HepG2 (cell line): Measurements from ENCODE around the gene CCL19. TPM values are rescaled to one million over a fixed set of nuclear protein-coding genes. Genes with fewer than 3 reads are reported as not detected.
"Not testable (repeated sequence)": the region's sequence is repeated elsewhere in the genome, so short reads cannot be mapped to it uniquely, and the experiment has no call there.

Experiments used
- ATAC-seq: fragments of 200-7000 bp; cut with Tn5 transposase; 3 replicates; pipeline ENCODE4 v1.9.1; 2020; ENCODE audit warnings: mild to moderate bottlenecking, moderate library complexity
- Bru-seq: library from RNA; stranded (reverse); fragments of 400-500 nt; gene quantifications from one replicate; lab custom pipeline; 2021; lab: Mats Ljungman, UMichigan
- BruChase-seq, 2 experiments: library from RNA; stranded (reverse); fragments of 400-500 nt; gene quantifications; one replicate each; lab custom pipeline; 2021; lab: Mats Ljungman, UMichigan
- BruUV-seq: library from RNA; stranded (reverse); fragments of 400-500 nt; replicated peaks from 2 replicates; lab custom pipeline; 2021; lab: Mats Ljungman, UMichigan
- CTCF ChIA-PET: fragments of 300-600 bp; formaldehyde crosslinking; extraction: SDS; loops from one replicate; lab custom pipeline; 2021; ENCODE audit warnings: low total read pairs, inconsistent platforms, low intra/inter-chr PET ratio; lab: Yijun Ruan, JAX
- POLR2A ChIA-PET: fragments of 350-600 bp; sonication (Branson Sonifier 250); formaldehyde crosslinking; loops from one replicate; lab custom pipeline; 2020; ENCODE audit warnings: antibody characterized with exemption, inconsistent platforms; lab: Yijun Ruan, JAX
- DNase-seq: peaks from one replicate; pipeline ENCODE4 v3.0.0-alpha.2; 2015; ENCODE audit warnings: low spot score
- FAIRE-seq: peaks from 3 replicates; lab custom pipeline; 2011; peaks lifted over from hg19 to GRCh38; lab: Jason Lieb, UNC
- H2AFZ ChIP-seq: one replicate; pipeline ENCODE4 v1.6.1; 2011; ENCODE audit warnings: low read length, inconsistent platforms
- H3K27ac ChIP-seq: fragments of 300-600 bp; 3 replicates; pipeline ENCODE4 v1.8.0; 2011; ENCODE audit warnings: mixed run types, mild to moderate bottlenecking, mixed read lengths, low read length, inconsistent platforms; ENCODE audit not compliant: insufficient read depth; ENCODE audit errors: extremely low read length
- H3K27me3 ChIP-seq, 2 experiments: fragments of 200-600 bp in 1 of 2; 2 replicates in 1 of 2; 3 replicates in 1 of 2; pipeline versions ENCODE4 v1.6.0 to v1.8.0; 2011; ENCODE audit warnings: low read length in 2 of 2, mild to moderate bottlenecking in 2 of 2, moderate library complexity in 2 of 2, inconsistent platforms in 1 of 2; ENCODE audit not compliant: insufficient read depth in 2 of 2, control insufficient read depth in 1 of 2
- H3K36me3 ChIP-seq, 2 experiments: fragments of 200-600 bp in 1 of 2; replicated peaks in 1 of 2; 2 replicates in 1 of 2; 3 replicates in 1 of 2; pipeline versions ENCODE4 v1.5.1 to v1.8.0; 2011; ENCODE audit warnings: low read length in 2 of 2, inconsistent platforms in 1 of 2; ENCODE audit not compliant: insufficient read depth in 2 of 2, control insufficient read depth in 1 of 2
- H3K4me1 ChIP-seq: 2 replicates; pipeline ENCODE4 v1.5.1; 2012; ENCODE audit warnings: low read length, inconsistent platforms; ENCODE audit not compliant: insufficient read depth
- H3K4me2 ChIP-seq: 2 replicates; pipeline ENCODE4 v1.6.0; 2011; ENCODE audit warnings: low read depth, low read length, inconsistent platforms
- H3K4me3 ChIP-seq, 3 experiments: fragments of 200-600 bp in 1 of 3; sonication (generic), shearing (Covaris generic) in 1 of 3; replicated peaks in 1 of 3; 2 replicates each; pipeline ENCODE4 v1.5.1; 2011 to 2016; ENCODE audit warnings: low read length in 3 of 3, inconsistent platforms in 2 of 3, low read depth in 2 of 3, mild to moderate bottlenecking in 2 of 3, control low read depth in 1 of 3, mixed read lengths in 1 of 3; ENCODE audit not compliant: insufficient read depth in 1 of 3
- H3K79me2 ChIP-seq: one replicate; pipeline ENCODE4 v1.6.1; 2011; ENCODE audit warnings: low read length, inconsistent platforms; ENCODE audit not compliant: insufficient read depth
- H3K9ac ChIP-seq: 2 replicates; pipeline ENCODE4 v1.6.0; 2011; ENCODE audit warnings: mild to moderate bottlenecking, low read depth, low read length, inconsistent platforms; ENCODE audit not compliant: insufficient read depth
- H3K9me3 ChIP-seq: 2 replicates; pipeline ENCODE4 v1.5.1; 2012; ENCODE audit warnings: mild to moderate bottlenecking, low read length
- H4K20me1 ChIP-seq: 2 replicates; pipeline ENCODE4 v1.6.0; 2011; ENCODE audit warnings: inconsistent platforms, mild to moderate bottlenecking, low read length, moderate library complexity; ENCODE audit not compliant: insufficient read depth
- TBP ChIP-seq: sonication (generic); formaldehyde crosslinking; IDR thresholded peaks from 2 replicates; pipeline ENCODE4 v1.5.0; 2020; ENCODE audit warnings: missing genetic modification reagents
- ZNF121 ChIP-seq: sonication (generic); formaldehyde crosslinking; IDR thresholded peaks from 2 replicates; pipeline ENCODE4 v1.5.0; 2020; ENCODE audit warnings: mild to moderate bottlenecking, missing genetic modification reagents
- WGBS: methylation state at CpG from one replicate; pipeline ENCODE4 v1.1.6; 2017; ENCODE audit warnings: low lambda C conversion rate; 5-methylcytosine and 5-hydroxymethylcytosine counted together
- in situ Hi-C: cut with HindIII; loops from 2 replicates; pipeline ENCODE4 v1.10.0; 2017; ENCODE audit warnings: low pct_unique_long_range_greater_than_20kb; ENCODE audit not compliant: extremely low pct_ligation_motif_present
- intact Hi-C: fragments of 100-400 bp; cut with micrococcal nuclease; formaldehyde crosslinking; loops from one replicate; pipeline ENCODE4 v1.10.0; 2022; ENCODE audit not compliant: unreplicated experiment
- long read RNA-seq, 2 experiments: library from RNA in 1 of 2; library from polyadenylated mRNA in 1 of 2; stranded (forward) in 1 of 2; unstranded in 1 of 2; transcript quantifications; one replicate each; pipeline ENCODE4 v2.0.0, GENCODE V29; 2019 to 2022
- polyA minus RNA-seq, 3 experiments: library from RNA; depleted of rRNA, polyadenylated mRNA; stranded (reverse); fragments of >200 nt; gene quantifications; 2 replicates each; pipeline ENCODE4 v1.2.3, GENCODE V29; 2011; ENCODE audit warnings: low replicate concordance in 1 of 3
- polyA plus RNA-seq, 8 experiments: library from polyadenylated mRNA; depleted of rRNA in 3 of 8; stranded (reverse) in 7 of 8; unstranded in 1 of 8; fragments of >200 nt; fragmentation: Illumina TruSeq in 4 of 8; extraction: Trizol in 4 of 8; gene quantifications; 2 replicates each; pipeline versions ENCODE4 v1.2.1 to v1.2.3, GENCODE V29; 2011 to 2016; ENCODE audit warnings: low read depth in 4 of 8, missing spikeins in 1 of 8, mixed read lengths in 1 of 8; ENCODE audit not compliant: insufficient read depth in 1 of 8
- total RNA-seq, 5 experiments: library from RNA; depleted of rRNA; stranded (reverse); fragments of >200 nt; fragmentation: Illumina TruSeq; extraction: Trizol; gene quantifications; 2 replicates each; pipeline ENCODE4 v1.2.3, GENCODE V29; 2016; ENCODE audit warnings: low read depth in 1 of 5
- TF ChIP-seq, protein P1 (sequence below): sonication (generic); formaldehyde crosslinking; IDR thresholded peaks from 2 replicates; pipeline ENCODE4 v1.4.0; 2020; ENCODE audit warnings: mild to moderate bottlenecking, low read depth, missing genetic modification reagents
- TF ChIP-seq, protein P2 (sequence below): sonication (generic); formaldehyde crosslinking; IDR thresholded peaks from 2 replicates; pipeline ENCODE4 v1.5.0; 2020; ENCODE audit warnings: missing genetic modification reagents

The CCL19 gene
- total RNA-seq (2016; rRNA removed; fragmentation: Illumina TruSeq; extraction: Trizol) (not detected in 2 replicates), polyA plus RNA-seq (2011; rRNA removed) (not detected in 2 replicates), polyA minus RNA-seq (2011; rRNA and poly(A)+ RNA removed; ENCODE audit: low replicate concordance) (not detected in 2 replicates), Bru-seq, nascent RNA (not detected), BruChase-seq, experiment 1, labeled RNA remaining after a 6-hour chase (not detected), BruChase-seq, experiment 2, labeled RNA remaining after a 2-hour chase (not detected)
- not detected in 2 replicates for total RNA-seq (2016; cell fraction: cytosol; rRNA removed; fragmentation: Illumina TruSeq; extraction: Trizol; ENCODE audit: low read depth)
- not detected in 2 replicates for total RNA-seq (2016; cell fraction: insoluble cytoplasmic fraction; rRNA removed; fragmentation: Illumina TruSeq; extraction: Trizol)
- not detected in 2 replicates for total RNA-seq (2016; cell fraction: membrane; rRNA removed; fragmentation: Illumina TruSeq; extraction: Trizol)
- not detected in 2 replicates for total RNA-seq (2016; cell fraction: nucleus; rRNA removed; fragmentation: Illumina TruSeq; extraction: Trizol)
- polyA plus RNA-seq (2011; cell fraction: cytosol; rRNA removed), result not detected in 2 replicates
- not detected in 2 replicates for polyA plus RNA-seq (2011; cell fraction: nucleus; rRNA removed)
- polyA plus RNA-seq (2012), result not detected in 2 replicates
- polyA plus RNA-seq (2016; cell fraction: cytosol; fragmentation: Illumina TruSeq; extraction: Trizol; ENCODE audit: low read depth), result not detected in 2 replicates
- not detected in 2 replicates for polyA plus RNA-seq (2016; cell fraction: insoluble cytoplasmic fraction; fragmentation: Illumina TruSeq; extraction: Trizol; ENCODE audit: low read depth)
- not detected in 2 replicates for polyA plus RNA-seq (2016; cell fraction: membrane; fragmentation: Illumina TruSeq; extraction: Trizol; ENCODE audit: low read depth)
- not detected in 2 replicates for polyA plus RNA-seq (2016; cell fraction: nucleus; fragmentation: Illumina TruSeq; extraction: Trizol; ENCODE audit: insufficient read depth, low read depth)
- not detected in 2 replicates for polyA minus RNA-seq (2011; cell fraction: cytosol; rRNA and poly(A)+ RNA removed)
- polyA minus RNA-seq (2011; cell fraction: nucleus; rRNA and poly(A)+ RNA removed), result not detected in 2 replicates
- long read RNA-seq, experiment 1, result 0 reads
- long read RNA-seq, experiment 2, result 0 reads

DNA sequence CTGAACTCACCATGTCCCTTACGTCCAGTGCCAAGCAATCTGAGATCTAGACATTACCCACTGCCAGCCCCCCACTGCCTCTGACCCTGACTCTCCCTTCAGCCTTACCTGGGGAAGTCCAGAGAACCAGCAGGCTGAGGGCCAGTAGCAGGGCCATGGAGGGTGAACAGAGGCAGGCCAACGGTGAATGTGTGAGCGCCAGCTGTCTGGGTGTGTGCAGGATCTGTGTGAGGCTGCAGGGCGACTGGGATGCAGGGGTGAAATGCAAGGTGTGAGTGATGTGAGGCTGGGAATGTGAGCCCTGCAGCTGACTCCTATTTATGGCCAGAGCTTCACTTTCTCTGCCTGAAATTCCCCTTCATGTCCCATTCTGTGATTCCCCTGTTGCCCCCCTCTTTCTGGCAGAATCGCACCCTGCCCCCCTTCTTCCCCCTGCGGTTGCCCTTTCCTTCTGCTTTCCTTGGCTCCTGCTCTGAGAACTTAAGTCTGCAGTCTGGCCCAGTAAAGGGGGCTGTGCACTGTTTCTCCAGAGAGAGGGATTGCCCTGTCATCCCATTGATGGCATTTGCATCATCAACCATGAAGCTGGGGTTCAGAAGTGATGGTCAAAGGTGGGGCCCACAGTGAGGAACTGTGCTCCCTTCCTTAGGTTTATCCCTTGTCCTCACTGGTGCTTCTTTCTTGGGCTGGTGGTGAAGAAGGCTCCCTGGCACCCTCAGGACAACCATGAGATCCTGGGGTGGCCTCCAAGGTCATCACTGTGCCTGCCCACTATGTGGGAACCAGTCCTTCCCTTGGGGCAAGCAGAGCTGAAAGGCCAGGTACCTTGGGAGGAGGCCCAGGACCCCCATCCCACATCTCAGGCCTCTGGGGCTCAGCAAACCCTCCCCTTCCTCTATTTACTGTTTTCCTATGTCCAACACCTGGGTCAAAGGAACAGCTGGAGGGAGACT, at the start of gene CCL19:
TSS of gene CCL19 (minus strand) at position 294 of the 953 bp plus-strand sequence. CDS start at position 157, 137 bp downstream.
- in situ Hi-C loops (no loop called here), intact Hi-C loops (no loop called here)
- DNase-seq (no peak), ATAC-seq (no peak), FAIRE-seq (no peak)
- H2AFZ ChIP-seq, result no peak within 1 kb of the TSS
- POLR2A ChIA-PET, result no interaction called here
- H3K9me3 ChIP-seq, result no peaks in the 10 kb centered on the region
- no peaks in the 10 kb centered on the region for H3K36me3 ChIP-seq
- no peaks in the 10 kb centered on the region for H3K79me2 ChIP-seq
- H3K27me3 ChIP-seq, result no peaks in the 10 kb centered on the region
- H4K20me1 ChIP-seq, result no peaks in the 10 kb centered on the region
- H3K4me1 ChIP-seq, result peaks cover 50% of the 10 kb centered on the region
- BruUV-seq, result no TSS peak
- WGBS, result 70% methylated on average over 5 of the region's 6 CpGs
- H3K27ac ChIP-seq, result no peak within 1 kb of the TSS
- peak within 1 kb of the TSS; percentile 68; the same call in 1 of the 2 replicates for H3K4me2 ChIP-seq
- H3K4me3 ChIP-seq, result no peak within 1 kb of the TSS
- TF ChIP-seq TBP (CRISPR knock-in tag) (no peak), ZNF121 (CRISPR knock-in tag) (no peak)
- TF ChIP-seq, protein P1, sequence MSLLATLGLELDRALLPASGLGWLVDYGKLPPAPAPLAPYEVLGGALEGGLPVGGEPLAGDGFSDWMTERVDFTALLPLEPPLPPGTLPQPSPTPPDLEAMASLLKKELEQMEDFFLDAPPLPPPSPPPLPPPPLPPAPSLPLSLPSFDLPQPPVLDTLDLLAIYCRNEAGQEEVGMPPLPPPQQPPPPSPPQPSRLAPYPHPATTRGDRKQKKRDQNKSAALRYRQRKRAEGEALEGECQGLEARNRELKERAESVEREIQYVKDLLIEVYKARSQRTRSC (CRISPR knock-in tag), result no peak
- TF ChIP-seq, protein P2, sequence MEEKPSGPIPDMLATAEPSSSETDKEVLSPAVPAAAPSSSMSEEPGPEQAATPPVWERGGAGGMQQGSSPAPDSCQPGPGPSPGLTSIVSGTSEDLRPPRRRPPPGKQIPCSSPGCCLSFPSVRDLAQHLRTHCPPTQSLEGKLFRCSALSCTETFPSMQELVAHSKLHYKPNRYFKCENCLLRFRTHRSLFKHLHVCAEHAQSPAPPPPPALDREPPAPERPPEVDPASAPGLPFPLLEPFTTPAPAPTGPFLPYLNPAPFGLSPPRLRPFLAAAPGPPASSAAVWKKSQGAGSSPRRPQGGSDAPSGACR (CRISPR knock-in tag), result no peak
- CTCF ChIA-PET, result no interaction called here
- H3K9ac ChIP-seq, result no peak within 1 kb of the TSS

DNA sequence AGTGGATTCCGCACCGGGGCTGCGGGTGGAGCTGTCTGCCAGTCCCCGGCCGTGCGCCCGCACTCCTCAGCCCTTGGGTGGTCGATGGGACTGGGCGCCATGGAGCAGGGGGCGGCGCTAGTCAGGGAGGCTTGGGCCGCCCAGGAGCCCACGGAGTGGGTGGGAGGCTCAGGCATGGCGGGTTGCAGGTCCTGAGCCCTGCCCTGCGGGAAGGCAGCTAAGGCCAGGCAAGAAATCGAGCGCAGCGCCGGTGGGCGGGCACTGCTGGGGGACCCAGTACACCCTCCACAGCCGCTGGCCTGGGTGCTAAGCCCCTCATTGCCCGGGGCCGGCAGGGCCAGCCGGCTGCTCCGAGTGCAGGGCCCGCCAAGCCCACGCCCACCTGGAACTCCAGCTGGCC, 49.1 kb upstream of the CCL19 start:
- H3K4me2 ChIP-seq, DNase-seq, H3K27me3 ChIP-seq, H3K4me1 ChIP-seq, H3K4me3 ChIP-seq, CTCF ChIA-PET, H3K27ac ChIP-seq, BruUV-seq, FAIRE-seq, intact Hi-C loops, ATAC-seq, H2AFZ ChIP-seq, H4K20me1 ChIP-seq, H3K36me3 ChIP-seq, H3K9ac ChIP-seq, H3K79me2 ChIP-seq, in situ Hi-C loops, H3K9me3 ChIP-seq, POLR2A ChIA-PET: not testable (repeated sequence)
- 85% methylated on average over 4 of the region's 27 CpGs for WGBS
